HUES48 (cell line): ENCODE results near the gene MCTP2.

Source experiments
- H3K27ac ChIP-seq: one replicate; pipeline ENCODE4 v1.7.0; 2013; ENCODE audit warnings: low read depth, low read length, inconsistent platforms
- H3K27me3 ChIP-seq: 2 replicates; pipeline ENCODE4 v1.6.1; 2013; ENCODE audit warnings: mild to moderate bottlenecking, low read length; ENCODE audit not compliant: control insufficient read depth, insufficient read depth
- H3K36me3 ChIP-seq: 2 replicates; pipeline ENCODE4 v1.6.1; 2013; ENCODE audit warnings: low read length; ENCODE audit not compliant: control insufficient read depth, insufficient read depth
- H3K4me1 ChIP-seq: 2 replicates; pipeline ENCODE4 v1.6.1; 2013; ENCODE audit warnings: mild to moderate bottlenecking, low read length; ENCODE audit not compliant: control insufficient read depth, insufficient read depth
- H3K4me3 ChIP-seq: 2 replicates; pipeline ENCODE4 v1.5.1; 2013; ENCODE audit warnings: mild to moderate bottlenecking, low read depth, low read length
- H3K9ac ChIP-seq: 2 replicates; pipeline ENCODE4 v1.6.1; 2013; ENCODE audit warnings: mild to moderate bottlenecking, low read depth, low read length, moderate library complexity
- H3K9me3 ChIP-seq: 2 replicates; pipeline ENCODE4 v1.6.1; 2013; ENCODE audit warnings: low read length; ENCODE audit not compliant: control insufficient read depth, insufficient read depth

The MCTP2 gene

GRCh38 chr15:94263341-94264273, 32.2 kb downstream of the MCTP2 start:
- H3K9me3 ChIP-seq = no peaks in the 10 kb centered on the region
- no peaks in the 10 kb centered on the region for H3K36me3 ChIP-seq
- H3K4me1 ChIP-seq = no peaks in the 10 kb centered on the region
- no peak overlapping the region for H3K4me3 ChIP-seq
- no peak overlapping the region for H3K9ac ChIP-seq
- no peak overlapping the region for H3K27ac ChIP-seq
- H3K27me3 ChIP-seq = no peaks in the 10 kb centered on the region

DNA sequence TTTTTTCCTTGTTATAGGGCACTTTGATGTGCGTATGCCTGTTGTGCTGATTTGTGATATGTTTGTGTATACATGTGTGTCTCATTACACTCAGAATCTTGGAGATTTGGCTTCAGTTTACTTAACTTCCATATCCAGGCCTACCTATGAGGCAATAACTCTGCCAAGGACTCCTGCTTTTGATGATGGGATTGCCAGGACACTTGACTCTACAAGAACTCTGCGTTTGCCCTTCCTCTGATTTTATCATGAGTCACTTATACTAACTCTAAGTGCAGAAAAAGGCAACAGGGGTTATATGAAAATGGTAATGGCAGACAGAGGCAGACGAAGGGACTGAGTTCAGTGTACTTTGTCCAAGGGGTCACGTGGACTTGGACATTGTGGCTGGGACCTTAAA, 33.6 kb downstream of the MCTP2 start:
- Histone ChIP-seq H3K9ac (no peak overlapping the region), H3K27me3 (no peaks in the 10 kb centered on the region), H3K9me3 (no peaks in the 10 kb centered on the region), H3K27ac (no peak overlapping the region), H3K4me3 (no peak overlapping the region), H3K36me3 (no peaks in the 10 kb centered on the region), H3K4me1 (no peaks in the 10 kb centered on the region)

DNA sequence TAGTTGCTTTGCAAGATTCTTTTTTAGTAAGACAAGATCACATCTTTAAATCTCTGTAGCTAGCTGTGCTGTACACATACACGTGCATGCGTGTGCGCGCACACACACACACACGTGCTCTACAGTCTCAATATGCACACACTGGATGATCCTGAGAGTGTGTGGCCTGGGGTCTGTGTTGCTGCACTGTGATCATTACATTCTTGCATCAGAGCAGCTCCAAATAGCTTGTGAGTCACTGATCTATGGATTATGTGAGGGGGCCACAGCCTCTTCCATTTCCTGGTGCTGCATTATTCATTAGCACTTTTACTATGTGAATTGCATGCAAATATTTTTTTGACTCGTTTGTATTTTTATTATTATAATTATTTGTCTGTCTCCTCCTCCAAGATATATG, 34.6 kb downstream of the MCTP2 start:
- Histone ChIP-seq H3K36me3 (no peaks in the 10 kb centered on the region), H3K9ac (no peak overlapping the region), H3K4me3 (no peak overlapping the region), H3K4me1 (no peaks in the 10 kb centered on the region), H3K27ac (no peak overlapping the region), H3K9me3 (no peaks in the 10 kb centered on the region), H3K27me3 (no peaks in the 10 kb centered on the region)

GRCh38 chr15:94266789-94267188, 35.4 kb downstream of the MCTP2 start:
- Histone ChIP-seq H3K36me3 (no peaks in the 10 kb centered on the region), H3K9ac (no peak overlapping the region), H3K27ac (no peak overlapping the region), H3K4me3 (no peak overlapping the region), H3K9me3 (no peaks in the 10 kb centered on the region), H3K27me3 (no peaks in the 10 kb centered on the region), H3K4me1 (no peaks in the 10 kb centered on the region)

DNA sequence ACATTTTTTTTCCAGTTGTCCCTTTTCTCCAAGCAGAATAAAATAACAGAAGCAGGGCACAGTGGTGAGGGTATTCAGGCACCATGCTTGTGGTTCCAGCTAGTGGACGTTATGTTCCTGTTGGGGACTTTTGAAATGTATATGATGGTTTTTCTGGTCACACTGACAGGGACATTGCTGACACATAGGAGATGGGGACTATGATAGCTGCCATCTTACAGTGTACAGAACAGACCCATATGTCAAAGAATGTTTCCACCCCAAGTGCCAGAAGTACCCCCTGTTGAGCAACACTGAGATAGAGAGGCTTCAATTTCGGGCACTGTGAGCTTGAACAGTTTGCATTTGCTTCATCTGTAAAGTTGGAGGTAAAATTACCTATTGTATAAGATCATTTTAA, 38.6 kb downstream of the MCTP2 start:
- no peak overlapping the region for H3K27ac ChIP-seq
- no peaks in the 10 kb centered on the region for H3K4me1 ChIP-seq
- H3K27me3 ChIP-seq = no peaks in the 10 kb centered on the region
- no peaks in the 10 kb centered on the region for H3K9me3 ChIP-seq
- H3K9ac ChIP-seq = no peak overlapping the region
- H3K36me3 ChIP-seq = no peaks in the 10 kb centered on the region
- H3K4me3 ChIP-seq = no peak overlapping the region

DNA sequence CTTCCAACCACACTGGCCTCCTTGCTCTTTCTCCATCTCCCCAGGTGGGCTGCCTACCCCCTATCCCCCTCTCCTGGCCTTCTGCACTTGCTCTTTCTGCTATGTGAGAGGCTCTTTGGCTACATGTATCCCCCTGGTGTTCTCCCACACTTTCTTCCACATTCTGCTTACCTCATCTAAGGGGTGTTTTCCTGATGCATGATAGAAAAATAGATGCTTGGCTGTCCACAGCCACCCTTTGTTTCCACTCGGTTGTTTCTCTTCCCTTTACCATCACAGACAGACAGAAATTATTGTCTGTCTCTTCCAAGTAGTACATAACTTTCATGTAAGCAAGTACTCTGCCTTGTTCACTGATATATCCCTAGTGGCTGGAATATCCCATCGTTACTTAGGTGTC, 39.2 kb downstream of the MCTP2 start:
- Histone ChIP-seq H3K27ac (no peak overlapping the region), H3K9me3 (no peaks in the 10 kb centered on the region), H3K36me3 (no peaks in the 10 kb centered on the region), H3K9ac (no peak overlapping the region), H3K4me3 (no peak overlapping the region), H3K27me3 (no peaks in the 10 kb centered on the region), H3K4me1 (no peaks in the 10 kb centered on the region)

GRCh38 chr15:94272251-94272898, 41.0 kb downstream of the MCTP2 start:
- Histone ChIP-seq H3K36me3 (no peaks in the 10 kb centered on the region), H3K4me1 (no peaks in the 10 kb centered on the region), H3K4me3 (no peak overlapping the region), H3K9me3 (no peaks in the 10 kb centered on the region), H3K27me3 (no peaks in the 10 kb centered on the region), H3K9ac (no peak overlapping the region), H3K27ac (no peak overlapping the region)

GRCh38 chr15:94273826-94274225, 42.5 kb downstream of the MCTP2 start:
- Histone ChIP-seq H3K27me3 (no peaks in the 10 kb centered on the region), H3K9ac (no peak overlapping the region), H3K4me1 (no peaks in the 10 kb centered on the region), H3K36me3 (no peaks in the 10 kb centered on the region), H3K4me3 (no peak overlapping the region), H3K27ac (no peak overlapping the region), H3K9me3 (no peaks in the 10 kb centered on the region)

DNA sequence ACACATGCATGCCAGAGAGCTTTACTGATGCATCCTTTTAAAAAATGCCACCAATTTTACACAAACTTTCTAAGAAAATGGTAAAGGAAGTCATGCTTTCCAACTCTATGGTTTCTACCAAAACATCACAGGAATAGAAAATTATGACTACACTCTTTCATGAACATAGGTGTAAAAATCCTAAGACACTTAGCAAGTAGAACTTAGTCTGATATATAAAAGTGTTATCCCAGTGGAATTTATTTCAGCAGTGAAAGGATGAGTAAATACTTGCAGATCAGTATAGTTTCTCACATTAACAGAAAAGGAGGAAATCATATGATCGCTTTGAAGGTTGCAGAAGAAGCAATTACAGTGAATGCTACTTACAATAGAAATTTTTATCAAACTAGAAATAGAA, 43.4 kb downstream of the MCTP2 start:
- H3K9ac ChIP-seq = no peak overlapping the region
- H3K9me3 ChIP-seq = no peaks in the 10 kb centered on the region
- no peak overlapping the region for H3K4me3 ChIP-seq
- no peaks in the 10 kb centered on the region for H3K27me3 ChIP-seq
- H3K27ac ChIP-seq = no peak overlapping the region
- no peaks in the 10 kb centered on the region for H3K4me1 ChIP-seq
- no peaks in the 10 kb centered on the region for H3K36me3 ChIP-seq

DNA sequence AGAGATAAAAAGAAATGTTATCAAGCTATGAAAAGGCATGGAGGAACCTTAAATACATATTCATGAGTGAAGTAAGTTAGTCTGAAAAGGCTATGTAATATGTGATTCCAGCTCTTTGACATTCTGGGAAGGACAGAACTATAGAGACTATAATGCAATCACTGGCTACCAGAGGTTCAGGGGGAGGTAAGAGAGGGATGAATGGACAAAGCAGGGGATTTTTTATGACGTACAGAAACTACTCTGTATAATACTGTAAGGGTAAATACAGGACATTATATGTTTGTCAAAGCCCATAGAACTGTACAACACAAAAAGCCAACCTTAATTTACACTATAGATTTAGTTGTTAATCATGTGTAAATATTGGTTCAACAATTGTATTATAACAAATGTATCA, 46.1 kb downstream of the MCTP2 start:
- H3K4me3 ChIP-seq = no peak overlapping the region
- H3K27me3 ChIP-seq = no peaks in the 10 kb centered on the region
- H3K36me3 ChIP-seq = no peaks in the 10 kb centered on the region
- no peaks in the 10 kb centered on the region for H3K9me3 ChIP-seq
- H3K4me1 ChIP-seq = no peaks in the 10 kb centered on the region
- no peak overlapping the region for H3K9ac ChIP-seq
- no peak overlapping the region for H3K27ac ChIP-seq

DNA sequence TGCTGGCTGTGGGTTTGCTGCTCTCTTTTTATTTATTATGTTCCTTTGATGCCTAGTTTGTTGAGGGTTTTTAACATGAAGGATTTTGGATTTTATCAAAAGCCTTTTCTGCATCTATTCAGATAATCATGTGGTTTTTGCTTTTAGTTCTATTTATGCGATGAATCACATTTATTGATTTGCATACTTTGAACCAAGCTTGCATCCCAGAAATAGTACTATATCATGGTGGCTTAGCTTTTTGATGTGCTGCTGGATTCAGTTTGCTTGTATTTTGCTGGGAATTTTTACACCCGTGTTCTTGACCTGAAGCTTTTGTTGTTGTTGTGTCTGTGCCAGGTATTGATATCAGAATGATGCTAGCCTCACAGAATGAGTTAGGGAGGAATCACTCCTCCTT, 48.4 kb downstream of the MCTP2 start:
- H3K4me1 ChIP-seq = no peaks in the 10 kb centered on the region
- H3K27me3 ChIP-seq = no peaks in the 10 kb centered on the region
- H3K27ac ChIP-seq = no peak overlapping the region
- no peaks in the 10 kb centered on the region for H3K36me3 ChIP-seq
- no peak overlapping the region for H3K9ac ChIP-seq
- no peak overlapping the region for H3K4me3 ChIP-seq
- H3K9me3 ChIP-seq = no peaks in the 10 kb centered on the region
